Measurements from ENCODE around the gene ILRUN.
"Not testable (repeated sequence)": the region's sequence is repeated elsewhere in the genome, so short reads cannot be mapped to it uniquely, and the experiment has no call there.

Gene ILRUN

DNA sequence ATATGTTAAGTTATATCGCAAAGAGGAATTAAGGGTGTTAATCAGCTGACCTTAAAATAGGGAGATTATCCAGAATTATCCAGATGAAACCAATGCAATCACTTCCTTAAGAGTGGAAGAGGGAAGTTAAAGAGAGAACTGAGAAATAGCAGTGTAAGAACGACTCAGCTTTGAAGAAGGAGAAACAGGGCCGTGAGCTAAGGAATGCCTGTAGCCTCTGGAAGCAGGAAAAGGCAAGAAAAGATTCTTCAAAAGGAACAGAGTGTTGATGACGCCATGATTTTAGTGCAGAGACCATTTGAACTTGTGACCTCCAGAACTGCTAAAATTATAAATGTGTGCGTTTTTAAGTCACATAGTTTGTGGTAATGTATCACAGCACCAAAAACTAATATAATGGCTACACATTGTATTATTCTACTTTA lies 32.7 kb downstream of the ILRUN start:
- TF ChIP-seq, protein P1, sequence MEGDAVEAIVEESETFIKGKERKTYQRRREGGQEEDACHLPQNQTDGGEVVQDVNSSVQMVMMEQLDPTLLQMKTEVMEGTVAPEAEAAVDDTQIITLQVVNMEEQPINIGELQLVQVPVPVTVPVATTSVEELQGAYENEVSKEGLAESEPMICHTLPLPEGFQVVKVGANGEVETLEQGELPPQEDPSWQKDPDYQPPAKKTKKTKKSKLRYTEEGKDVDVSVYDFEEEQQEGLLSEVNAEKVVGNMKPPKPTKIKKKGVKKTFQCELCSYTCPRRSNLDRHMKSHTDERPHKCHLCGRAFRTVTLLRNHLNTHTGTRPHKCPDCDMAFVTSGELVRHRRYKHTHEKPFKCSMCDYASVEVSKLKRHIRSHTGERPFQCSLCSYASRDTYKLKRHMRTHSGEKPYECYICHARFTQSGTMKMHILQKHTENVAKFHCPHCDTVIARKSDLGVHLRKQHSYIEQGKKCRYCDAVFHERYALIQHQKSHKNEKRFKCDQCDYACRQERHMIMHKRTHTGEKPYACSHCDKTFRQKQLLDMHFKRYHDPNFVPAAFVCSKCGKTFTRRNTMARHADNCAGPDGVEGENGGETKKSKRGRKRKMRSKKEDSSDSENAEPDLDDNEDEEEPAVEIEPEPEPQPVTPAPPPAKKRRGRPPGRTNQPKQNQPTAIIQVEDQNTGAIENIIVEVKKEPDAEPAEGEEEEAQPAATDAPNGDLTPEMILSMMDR (IDR thresholded peaks at IDR 0.05; ENCODE audit: low read depth, low read length) = no peak
- Histone ChIP-seq H3K36me3 (no peaks in the 10 kb centered on the region; the same call in 1 of the 2 replicates), H3K27me3 (ENCODE audit: insufficient read depth, low read depth, severe bottlenecking) (no peaks in the 10 kb centered on the region), H3K27ac (no peak overlapping the region), H3K4me3 (ENCODE audit: low read depth, low read length) (no peak overlapping the region), H3K9me3 (ENCODE audit: severe bottlenecking) (no peaks in the 10 kb centered on the region)
- no peak for DNase-seq

- TF ChIP-seq, protein P1 (IDR thresholded peaks at IDR 0.05; ENCODE audit: low read depth, low read length) = no peak
- no peaks in the 10 kb centered on the region for H3K27me3 ChIP-seq (ENCODE audit: insufficient read depth, low read depth, severe bottlenecking)
- DNase-seq = no peak
- no peak overlapping the region for H3K4me3 ChIP-seq (ENCODE audit: low read depth, low read length)
- H3K9me3 ChIP-seq (ENCODE audit: severe bottlenecking) = no peaks in the 10 kb centered on the region
- H3K27ac ChIP-seq = no peak overlapping the region
- no peaks in the 10 kb centered on the region; the same call in 1 of the 2 replicates for H3K36me3 ChIP-seq
Observed at GRCh38 chr6:34663371-34663770, 33.2 kb downstream of the ILRUN start.

DNA sequence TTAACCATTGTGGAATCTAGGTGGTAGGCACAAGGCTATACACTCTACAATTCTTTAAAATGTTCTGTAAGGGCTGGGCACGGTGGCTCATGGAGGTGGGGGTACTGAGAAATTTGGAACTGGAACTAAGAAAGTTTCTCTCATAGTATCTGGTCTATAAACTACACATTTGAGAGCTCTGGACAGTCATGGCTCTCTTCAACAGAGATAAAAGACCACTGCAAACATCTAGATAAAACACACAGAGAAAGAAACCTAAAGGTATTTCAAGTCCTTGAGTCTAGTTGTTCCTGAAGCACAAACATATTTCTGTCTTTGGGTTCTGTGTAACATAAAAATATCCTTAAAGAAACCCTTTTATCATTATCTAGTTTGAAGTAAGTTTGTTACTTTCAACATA lies 35.2 kb downstream of the ILRUN start:
- Histone ChIP-seq H3K27me3 (ENCODE audit: insufficient read depth, low read depth, severe bottlenecking) (no peaks in the 10 kb centered on the region), H3K9me3 (ENCODE audit: severe bottlenecking) (no peaks in the 10 kb centered on the region), H3K27ac (no peak overlapping the region), H3K36me3 (no peaks in the 10 kb centered on the region; the same call in 1 of the 2 replicates), H3K4me3 (ENCODE audit: low read depth, low read length) (no peak overlapping the region)
- no peak for DNase-seq
- TF ChIP-seq, protein P1 (IDR thresholded peaks at IDR 0.05; ENCODE audit: low read depth, low read length) = no peak

GRCh38 chr6:34658605-34659265 lies 37.8 kb downstream of the ILRUN start:
- no peak overlapping the region for H3K4me3 ChIP-seq (ENCODE audit: low read depth, low read length)
- peaks cover 7% of the 10 kb centered on the region for H3K36me3 ChIP-seq
- no peak for DNase-seq
- H3K27me3 ChIP-seq (ENCODE audit: insufficient read depth, low read depth, severe bottlenecking) = no peaks in the 10 kb centered on the region
- H3K9me3 ChIP-seq (ENCODE audit: severe bottlenecking) = no peaks in the 10 kb centered on the region
- H3K27ac ChIP-seq = no peak overlapping the region
- TF ChIP-seq, protein P1 (IDR thresholded peaks at IDR 0.05; ENCODE audit: low read depth, low read length) = no peak

GRCh38 chr6:34657979-34658480 lies 38.5 kb downstream of the ILRUN start:
- H3K27ac ChIP-seq; H3K9me3 ChIP-seq (ENCODE audit: severe bottlenecking); DNase-seq; H3K4me3 ChIP-seq (ENCODE audit: low read depth, low read length); H3K27me3 ChIP-seq (ENCODE audit: insufficient read depth, low read depth, severe bottlenecking): not testable (repeated sequence)
- peaks cover 12% of the 10 kb centered on the region for H3K36me3 ChIP-seq

GRCh38 chr6:34657307-34657978 lies 39.1 kb downstream of the ILRUN start:
- Histone ChIP-seq H3K27ac (no peak overlapping the region), H3K36me3 (peaks cover 15% of the 10 kb centered on the region), H3K4me3 (ENCODE audit: low read depth, low read length) (no peak overlapping the region), H3K9me3 (ENCODE audit: severe bottlenecking) (no peaks in the 10 kb centered on the region), H3K27me3 (ENCODE audit: insufficient read depth, low read depth, severe bottlenecking) (no peaks in the 10 kb centered on the region)
- TF ChIP-seq, protein P1 (IDR thresholded peaks at IDR 0.05; ENCODE audit: low read depth, low read length) = no peak
- DNase-seq = no peak

Measured in WERI-Rb-1 (cell line).